PC-9 (cell line): ENCODE measurements around the gene PTP4A1. TPM values are rescaled to one million over a fixed set of nuclear protein-coding genes. Genes with fewer than 3 reads are reported as not detected.

Source experiments
- BruUV-seq: library from RNA; stranded (reverse); fragments of 400-500 nt; replicated peaks from 2 replicates; lab custom pipeline; 2021; lab: Mats Ljungman, UMichigan
- CTCF ChIA-PET: fragments of 300-600 bp; sonication (Branson Sonifier 250); formaldehyde crosslinking; loops from one replicate; lab custom pipeline; 2022; ENCODE audit warnings: antibody characterized with exemption; lab: Charles Lee
- POLR2A ChIA-PET: fragments of 300-600 bp; sonication (Branson Sonifier 250); formaldehyde crosslinking; loops from one replicate; lab custom pipeline; 2022; ENCODE audit warnings: antibody characterized with exemption; ENCODE audit not compliant: unreplicated experiment; lab: Charles Lee
- DNase-seq, 2 experiments: peaks; one replicate each; pipeline versions ENCODE4 v3.0.0 to v3.0.0-alpha.2; 2015 to 2022; ENCODE audit warnings: mixed read lengths in 1 of 2
- H2AFZ ChIP-seq: fragments of 200-600 bp; sonication (generic); 2 replicates; pipeline ENCODE4 v1.8.1; 2017; ENCODE audit warnings: antibody characterized with exemption
- H3F3A ChIP-seq: fragments of 200-600 bp; sonication (generic); 2 replicates; pipeline ENCODE4 v1.8.1; 2017; ENCODE audit warnings: antibody characterized with exemption, mild to moderate bottlenecking, low read depth; ENCODE audit not compliant: insufficient read depth
- H3K27ac ChIP-seq: fragments of 200-600 bp; sonication (generic); 2 replicates; pipeline ENCODE4 v1.6.1; 2016; ENCODE audit warnings: mixed run types
- H3K27me3 ChIP-seq: fragments of 200-600 bp; sonication (generic); 2 replicates; pipeline ENCODE4 v1.6.1; 2016; ENCODE audit warnings: low read depth, mixed run types; ENCODE audit not compliant: insufficient read depth
- H3K36me3 ChIP-seq: fragments of 200-600 bp; sonication (generic); 2 replicates; pipeline ENCODE4 v1.6.1; 2016; ENCODE audit warnings: low read depth, mixed run types
- H3K4me1 ChIP-seq: fragments of 200-600 bp; sonication (generic); replicated peaks from 2 replicates; pipeline ENCODE4 v1.6.1; 2016; ENCODE audit warnings: mixed run types; ENCODE audit not compliant: insufficient read depth
- H3K4me2 ChIP-seq: fragments of 200-600 bp; sonication (generic); 2 replicates; pipeline ENCODE4 v1.6.1; 2017; ENCODE audit warnings: mixed run types
- H3K4me3 ChIP-seq: fragments of 200-600 bp; sonication (generic); 2 replicates; pipeline ENCODE4 v1.6.1; 2016; ENCODE audit warnings: mixed run types
- H3K79me2 ChIP-seq: fragments of 200-600 bp; sonication (generic); 2 replicates; pipeline ENCODE4 v1.6.1; 2017; ENCODE audit warnings: low read depth, mixed run types
- H3K9me2 ChIP-seq: fragments of 200-600 bp; sonication (generic); 2 replicates; pipeline ENCODE4 v1.8.1; 2017; ENCODE audit warnings: mild to moderate bottlenecking; ENCODE audit not compliant: insufficient read depth
- H3K9me3 ChIP-seq: fragments of 200-600 bp; sonication (generic); 2 replicates; pipeline ENCODE4 v1.8.1; 2016; ENCODE audit warnings: low read depth; ENCODE audit not compliant: insufficient read depth
- H4K20me1 ChIP-seq: fragments of 200-600 bp; sonication (generic); 2 replicates; pipeline ENCODE4 v1.8.1; 2017; ENCODE audit not compliant: insufficient read depth
- EZH2 ChIP-seq: fragments of 200-600 bp; sonication (generic); IDR thresholded peaks from 2 replicates; pipeline ENCODE4 v1.8.0; 2017; ENCODE audit warnings: antibody characterized with exemption, low read depth
- intact Hi-C: fragments of 100-400 bp; cut with micrococcal nuclease; formaldehyde crosslinking; loops from one replicate; pipeline ENCODE4 v1.10.0; 2022; ENCODE audit not compliant: unreplicated experiment
- total RNA-seq: library from RNA; stranded (reverse); gene quantifications from 2 replicates; pipeline ENCODE4 v1.2.3, GENCODE V29; 2021
- TF ChIP-seq, protein P1 (sequence below): fragments of 200-600 bp; sonication (generic); conservative IDR thresholded peaks from 2 replicates; pipeline ENCODE4 v1.6.1; 2017; ENCODE audit warnings: mixed run types, antibody characterized with exemption, mild to moderate bottlenecking, moderate library complexity

The PTP4A1 gene
- total RNA-seq, 1 experiment from 2014 or later: 63.8 TPM

DNA sequence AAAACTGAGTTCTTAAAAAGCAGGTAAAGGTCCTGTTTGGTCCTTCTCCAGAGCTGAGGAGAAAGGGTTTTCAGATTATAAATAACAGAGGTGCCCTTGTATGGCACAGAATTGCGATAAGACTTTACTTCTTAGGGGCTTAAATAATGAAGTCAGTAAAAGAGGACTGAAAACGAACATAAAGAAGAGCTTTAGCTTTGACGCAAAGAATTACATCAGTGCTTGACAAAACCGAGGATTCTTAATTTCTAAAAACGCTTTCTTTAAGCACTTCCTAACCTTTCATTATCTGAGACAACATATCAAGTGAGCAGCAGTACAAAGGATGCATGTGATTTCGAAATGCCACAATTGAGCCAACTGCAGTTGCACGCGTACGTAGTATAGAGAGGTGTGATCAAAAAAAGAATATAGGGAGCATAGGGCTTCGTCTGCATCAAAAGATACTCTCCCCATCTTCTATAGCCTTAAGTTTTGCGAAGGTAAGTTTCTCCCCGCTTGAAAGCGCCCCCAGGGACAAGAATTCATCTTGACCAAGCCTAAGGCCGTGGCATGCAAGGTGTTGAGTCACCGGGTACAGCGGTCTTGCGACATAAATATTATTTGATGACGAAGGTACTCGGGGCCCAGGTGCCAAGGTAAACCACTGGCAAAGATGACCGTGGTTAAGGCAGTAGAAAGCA is 778 bp upstream of the PTP4A1 start:
- intact Hi-C loops: loop anchor here (1.0 to 10.0 kb wide), 5 partner anchors 34 to 157 kb away; partner anchors contain the start of gene PHF3
- TF ChIP-seq, protein P1, sequence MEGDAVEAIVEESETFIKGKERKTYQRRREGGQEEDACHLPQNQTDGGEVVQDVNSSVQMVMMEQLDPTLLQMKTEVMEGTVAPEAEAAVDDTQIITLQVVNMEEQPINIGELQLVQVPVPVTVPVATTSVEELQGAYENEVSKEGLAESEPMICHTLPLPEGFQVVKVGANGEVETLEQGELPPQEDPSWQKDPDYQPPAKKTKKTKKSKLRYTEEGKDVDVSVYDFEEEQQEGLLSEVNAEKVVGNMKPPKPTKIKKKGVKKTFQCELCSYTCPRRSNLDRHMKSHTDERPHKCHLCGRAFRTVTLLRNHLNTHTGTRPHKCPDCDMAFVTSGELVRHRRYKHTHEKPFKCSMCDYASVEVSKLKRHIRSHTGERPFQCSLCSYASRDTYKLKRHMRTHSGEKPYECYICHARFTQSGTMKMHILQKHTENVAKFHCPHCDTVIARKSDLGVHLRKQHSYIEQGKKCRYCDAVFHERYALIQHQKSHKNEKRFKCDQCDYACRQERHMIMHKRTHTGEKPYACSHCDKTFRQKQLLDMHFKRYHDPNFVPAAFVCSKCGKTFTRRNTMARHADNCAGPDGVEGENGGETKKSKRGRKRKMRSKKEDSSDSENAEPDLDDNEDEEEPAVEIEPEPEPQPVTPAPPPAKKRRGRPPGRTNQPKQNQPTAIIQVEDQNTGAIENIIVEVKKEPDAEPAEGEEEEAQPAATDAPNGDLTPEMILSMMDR: no peak
- TF ChIP-seq EZH2: no peak
- H3K9me3 ChIP-seq: no peaks in the 10 kb centered on the region; the same call in 1 of the 2 replicates
- H3K4me3 ChIP-seq: peak overlapping the region; percentile 67
- ChIA-PET CTCF (interaction anchor here (0.6 kb wide), 2 partner anchors 179 to 220 kb away, joined by 4 to 8 read pairs; no protein-coding TSS in a partner anchor), POLR2A (no interaction called here)
- H3K9me2 ChIP-seq: no peaks in the 10 kb centered on the region
- H3K4me2 ChIP-seq: peak overlapping the region; percentile 86
- peaks cover 25% of the 10 kb centered on the region for H3F3A ChIP-seq
- H3K4me1 ChIP-seq: peaks cover 28% of the 10 kb centered on the region
- H4K20me1 ChIP-seq: peaks cover 9% of the 10 kb centered on the region; the same call in 1 of the 2 replicates
- DNase-seq: peak; percentile 83 to 93
- TSS peak; percentile 56 for BruUV-seq
- H3K27ac ChIP-seq: peak overlapping the region; percentile 97
- peak overlapping the region; percentile 80 for H2AFZ ChIP-seq
- H3K36me3 ChIP-seq: peaks cover 2% of the 10 kb centered on the region; the same call in 1 of the 2 replicates
- H3K79me2 ChIP-seq: peaks cover 35% of the 10 kb centered on the region
- H3K27me3 ChIP-seq: no peaks in the 10 kb centered on the region

DNA sequence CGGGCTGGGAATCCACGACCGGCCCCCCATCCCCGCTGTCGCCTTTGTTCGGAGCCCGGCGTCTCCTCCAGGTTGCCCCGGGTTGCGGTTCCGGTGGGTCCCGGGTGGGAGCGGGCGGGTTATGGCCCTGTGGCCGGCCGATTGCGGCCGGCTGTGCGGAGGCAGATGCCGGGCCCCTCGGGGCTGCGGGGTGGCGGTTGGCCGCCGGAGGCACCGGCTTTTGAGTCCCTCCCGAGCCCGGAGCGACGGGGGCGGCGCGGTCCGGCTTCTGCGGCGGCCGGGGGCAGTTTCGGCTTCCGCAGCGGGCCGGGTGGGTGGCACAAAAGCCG is 431 bp downstream of the PTP4A1 start:
- peak overlapping the region; percentile 70 for H2AFZ ChIP-seq
- CTCF ChIA-PET: no interaction called here
- intact Hi-C loops: loop anchor here (1.0 to 10.0 kb wide), 4 partner anchors 45 to 158 kb away; partner anchors contain the start of gene PHF3

More for the DNA sequence above, 431 bp downstream of the PTP4A1 start:
- Histone ChIP-seq H3K4me2 (peak overlapping the region; percentile 81), H3K36me3 (peaks cover 12% of the 10 kb centered on the region), H3K4me1 (peaks cover 28% of the 10 kb centered on the region), H3K9me3 (no peaks in the 10 kb centered on the region), H3K27ac (peak overlapping the region; percentile 97), H3F3A (peaks cover 25% of the 10 kb centered on the region), H3K27me3 (no peaks in the 10 kb centered on the region), H3K4me3 (peak overlapping the region; percentile 67), H4K20me1 (peaks cover 9% of the 10 kb centered on the region; the same call in 1 of the 2 replicates), H3K79me2 (peaks cover 45% of the 10 kb centered on the region), H3K9me2 (no peaks in the 10 kb centered on the region)
- POLR2A ChIA-PET: no interaction called here
- DNase-seq: no peak
- TF ChIP-seq, protein P1: no peak
- TF ChIP-seq EZH2: no peak
- no TSS peak for BruUV-seq
